Measurements from ENCODE around the gene OLFML2B. TPM values are rescaled to one million over a fixed set of nuclear protein-coding genes. Genes with fewer than 3 reads are reported as not detected.

OLFML2B gene
- total RNA-seq, 2 experiments from 2014 or later: 1.7 to 2.3 TPM

- H3K27ac Mint-ChIP-seq: no peak overlapping the region
- intact Hi-C loops (cut with micrococcal nuclease): loop anchor here (10.0 kb wide), 1 partner anchor 549 kb away; no protein-coding TSS in a partner anchor
- peaks cover 14% of the 10 kb centered on the region for H3K4me1 Mint-ChIP-seq (ENCODE audit: low read depth)
- CTCF ChIA-PET: interaction anchor here (0.6 to 6.5 kb wide), 5 partner anchors 9 to 271 kb away, joined by 3 to 173 read pairs (median 4); partner anchors contain the start of gene OLFML2B
- H3K9me3 Mint-ChIP-seq: no peaks in the 10 kb centered on the region
- H3K36me3 Mint-ChIP-seq (ENCODE audit: low read depth): no peaks in the 10 kb centered on the region
- no peak overlapping the region for H3K4me3 Mint-ChIP-seq
- H3K27me3 Mint-ChIP-seq (ENCODE audit: low read depth): peaks cover 3% of the 10 kb centered on the region
- no peak for DNase-seq
Measured at GRCh38 chr1:162033428-162033827, 9.8 kb upstream of the OLFML2B start.

- H3K4me3 Mint-ChIP-seq: no peak overlapping the region
- H3K9me3 Mint-ChIP-seq: no peaks in the 10 kb centered on the region
- DNase-seq: no peak
- CTCF ChIA-PET: interaction anchor here (1.1 to 2.5 kb wide), 2 partner anchors 238 to 268 kb away, joined by 4 to 8 read pairs; no protein-coding TSS in a partner anchor
- no peaks in the 10 kb centered on the region for H3K36me3 Mint-ChIP-seq (ENCODE audit: low read depth)
- intact Hi-C loops (cut with micrococcal nuclease): loop anchor here (10.0 kb wide), 1 partner anchor 546 kb away; no protein-coding TSS in a partner anchor
- peaks cover 13% of the 10 kb centered on the region for H3K27me3 Mint-ChIP-seq (ENCODE audit: low read depth)
- no peak overlapping the region for H3K27ac Mint-ChIP-seq
- peaks cover 10% of the 10 kb centered on the region for H3K4me1 Mint-ChIP-seq (ENCODE audit: low read depth)
Measured at GRCh38 chr1:162030759-162031280, 7.2 kb upstream of the OLFML2B start.

GRCh38 chr1:162029157-162029556 is 5.5 kb upstream of the OLFML2B start:
- no peaks in the 10 kb centered on the region for H3K9me3 Mint-ChIP-seq
- CTCF ChIA-PET: interaction anchor here (1.4 to 2.5 kb wide), 2 partner anchors 124 to 237 kb away, joined by 4 to 8 read pairs; no protein-coding TSS in a partner anchor
- no peak overlapping the region for H3K27ac Mint-ChIP-seq
- no peak overlapping the region for H3K4me3 Mint-ChIP-seq
- DNase-seq: no peak
- H3K4me1 Mint-ChIP-seq (ENCODE audit: low read depth): peaks cover 7% of the 10 kb centered on the region
- intact Hi-C loops (cut with micrococcal nuclease): no loop called here
- no peaks in the 10 kb centered on the region for H3K36me3 Mint-ChIP-seq (ENCODE audit: low read depth)
- H3K27me3 Mint-ChIP-seq (ENCODE audit: low read depth): peaks cover 17% of the 10 kb centered on the region

- Mint-ChIP-seq H3K9me3 (no peaks in the 10 kb centered on the region), H3K27me3 (ENCODE audit: low read depth) (peaks cover 14% of the 10 kb centered on the region), H3K36me3 (ENCODE audit: low read depth) (no peaks in the 10 kb centered on the region), H3K4me1 (ENCODE audit: low read depth) (peaks cover 7% of the 10 kb centered on the region), H3K27ac (no peak overlapping the region), H3K4me3 (no peak overlapping the region)
- CTCF ChIA-PET: interaction anchor here (1.1 to 1.4 kb wide), 2 partner anchors 8 to 124 kb away, joined by 3 to 4 read pairs; no protein-coding TSS in a partner anchor
- DNase-seq: no peak
- intact Hi-C loops (cut with micrococcal nuclease): no loop called here
Measured at GRCh38 chr1:162028726-162029125, 5.1 kb upstream of the OLFML2B start.

- intact Hi-C loops (cut with micrococcal nuclease): no loop called here
- H3K4me1 Mint-ChIP-seq (ENCODE audit: low read depth): peaks cover 7% of the 10 kb centered on the region
- no peaks in the 10 kb centered on the region for H3K9me3 Mint-ChIP-seq
- peaks cover 18% of the 10 kb centered on the region for H3K27me3 Mint-ChIP-seq (ENCODE audit: low read depth)
- no peak overlapping the region for H3K27ac Mint-ChIP-seq
- no peak for DNase-seq
- no peaks in the 10 kb centered on the region for H3K36me3 Mint-ChIP-seq (ENCODE audit: low read depth)
- no peak overlapping the region for H3K4me3 Mint-ChIP-seq
- CTCF ChIA-PET: interaction anchor here (1.0 to 2.1 kb wide), 4 partner anchors 10 to 271 kb away, joined by 3 to 11 read pairs (median 6); no protein-coding TSS in a partner anchor
Measured at GRCh38 chr1:162026881-162027280, 3.2 kb upstream of the OLFML2B start.

- H3K4me1 Mint-ChIP-seq (ENCODE audit: low read depth): peaks cover 7% of the 10 kb centered on the region
- intact Hi-C loops (cut with micrococcal nuclease): loop anchor here (2.0 kb wide), 1 partner anchor 263 kb away; no protein-coding TSS in a partner anchor
- no peak overlapping the region for H3K4me3 Mint-ChIP-seq
- no peaks in the 10 kb centered on the region for H3K9me3 Mint-ChIP-seq
- CTCF ChIA-PET: interaction anchor here (1.5 to 2.8 kb wide), 4 partner anchors 9 to 249 kb away, joined by 4 to 15 read pairs (median 10); no protein-coding TSS in a partner anchor
- no peak overlapping the region for H3K27ac Mint-ChIP-seq
- H3K36me3 Mint-ChIP-seq (ENCODE audit: low read depth): no peaks in the 10 kb centered on the region
- no peak for DNase-seq
- H3K27me3 Mint-ChIP-seq (ENCODE audit: low read depth): peaks cover 18% of the 10 kb centered on the region
Measured at GRCh38 chr1:162025541-162025940, 1.9 kb upstream of the OLFML2B start.

GRCh38 chr1:162023181-162023546 is 505 bp downstream of the OLFML2B start:
- intact Hi-C loops (cut with micrococcal nuclease): loop anchor here (1.0 kb wide), 1 partner anchor 61 kb away; no protein-coding TSS in a partner anchor
- CTCF ChIA-PET: interaction anchor here (1.0 to 2.8 kb wide), 7 partner anchors 11 to 230 kb away, joined by 3 to 35 read pairs (median 15); no protein-coding TSS in a partner anchor
- Mint-ChIP-seq H3K27ac (no peak overlapping the region), H3K9me3 (no peaks in the 10 kb centered on the region), H3K36me3 (ENCODE audit: low read depth) (no peaks in the 10 kb centered on the region), H3K4me1 (ENCODE audit: low read depth) (peaks cover 3% of the 10 kb centered on the region), H3K4me3 (peak overlapping the region; percentile 86), H3K27me3 (ENCODE audit: low read depth) (peaks cover 18% of the 10 kb centered on the region)
- DNase-seq: no peak

GRCh38 chr1:162022626-162023025 is 1.0 kb downstream of the OLFML2B start:
- CTCF ChIA-PET: interaction anchor here (2.3 kb wide), 2 partner anchors 118 to 229 kb away, joined by 17 to 35 read pairs; no protein-coding TSS in a partner anchor
- no peak for DNase-seq
- no peaks in the 10 kb centered on the region for H3K9me3 Mint-ChIP-seq
- H3K4me1 Mint-ChIP-seq (ENCODE audit: low read depth): peaks cover 3% of the 10 kb centered on the region
- H3K4me3 Mint-ChIP-seq: peak overlapping the region; percentile 86
- H3K27me3 Mint-ChIP-seq (ENCODE audit: low read depth): peaks cover 16% of the 10 kb centered on the region
- no peaks in the 10 kb centered on the region for H3K36me3 Mint-ChIP-seq (ENCODE audit: low read depth)
- H3K27ac Mint-ChIP-seq: no peak overlapping the region
- intact Hi-C loops (cut with micrococcal nuclease): loop anchor here (1.0 kb wide), 1 partner anchor 60 kb away; no protein-coding TSS in a partner anchor

- H3K4me1 Mint-ChIP-seq (ENCODE audit: low read depth): peaks cover 3% of the 10 kb centered on the region
- H3K4me3 Mint-ChIP-seq: no peak overlapping the region
- peaks cover 8% of the 10 kb centered on the region for H3K27me3 Mint-ChIP-seq (ENCODE audit: low read depth)
- no peaks in the 10 kb centered on the region for H3K9me3 Mint-ChIP-seq
- intact Hi-C loops (cut with micrococcal nuclease): no loop called here
- no peak overlapping the region for H3K27ac Mint-ChIP-seq
- no peak for DNase-seq
- CTCF ChIA-PET: no interaction called here
- no peaks in the 10 kb centered on the region for H3K36me3 Mint-ChIP-seq (ENCODE audit: low read depth)
Measured at GRCh38 chr1:162021124-162021523, 2.5 kb downstream of the OLFML2B start.

- Mint-ChIP-seq H3K27me3 (ENCODE audit: low read depth) (peaks cover 4% of the 10 kb centered on the region), H3K9me3 (no peaks in the 10 kb centered on the region), H3K4me3 (no peak overlapping the region), H3K36me3 (ENCODE audit: low read depth) (no peaks in the 10 kb centered on the region), H3K27ac (no peak overlapping the region), H3K4me1 (ENCODE audit: low read depth) (peaks cover 3% of the 10 kb centered on the region)
- DNase-seq: no peak
- intact Hi-C loops (cut with micrococcal nuclease): no loop called here
- CTCF ChIA-PET: no interaction called here
Measured at GRCh38 chr1:162020150-162020549, 3.5 kb downstream of the OLFML2B start.

GRCh38 chr1:162019446-162019845 is 4.2 kb downstream of the OLFML2B start:
- H3K27me3 Mint-ChIP-seq (ENCODE audit: low read depth): peaks cover 4% of the 10 kb centered on the region
- peaks cover 2% of the 10 kb centered on the region for H3K4me1 Mint-ChIP-seq (ENCODE audit: low read depth)
- no peak overlapping the region for H3K4me3 Mint-ChIP-seq
- CTCF ChIA-PET: interaction anchor here (0.6 to 3.2 kb wide), 3 partner anchors 15 to 175 kb away, joined by 3 to 8 read pairs (median 4); no protein-coding TSS in a partner anchor
- no peak overlapping the region for H3K27ac Mint-ChIP-seq
- no peak for DNase-seq
- intact Hi-C loops (cut with micrococcal nuclease): no loop called here
- H3K9me3 Mint-ChIP-seq: no peaks in the 10 kb centered on the region
- H3K36me3 Mint-ChIP-seq (ENCODE audit: low read depth): no peaks in the 10 kb centered on the region

GRCh38 chr1:162019006-162019405 is 4.7 kb downstream of the OLFML2B start:
- Mint-ChIP-seq H3K9me3 (no peaks in the 10 kb centered on the region), H3K36me3 (ENCODE audit: low read depth) (no peaks in the 10 kb centered on the region), H3K4me3 (no peak overlapping the region), H3K27me3 (ENCODE audit: low read depth) (peaks cover 4% of the 10 kb centered on the region), H3K27ac (no peak overlapping the region), H3K4me1 (ENCODE audit: low read depth) (no peaks in the 10 kb centered on the region)
- no peak for DNase-seq
- intact Hi-C loops (cut with micrococcal nuclease): no loop called here
- CTCF ChIA-PET: interaction anchor here (0.6 to 3.2 kb wide), 4 partner anchors 15 to 226 kb away, joined by 3 to 8 read pairs (median 4); no protein-coding TSS in a partner anchor
